ACHN (cell line): ENCODE data around the gene KLHL24.
"Not testable (repeated sequence)": the region's sequence is repeated elsewhere in the genome, so short reads cannot be mapped to it uniquely, and the experiment has no call there.

ENCODE experiments used
- DNase-seq: peaks from one replicate; pipeline ENCODE4 v3.0.0-alpha.2; 2015
- in situ Hi-C: cut with HindIII; loops from 2 replicates; pipeline ENCODE4 v1.10.0; 2017; ENCODE audit warnings: low sequenced_read_pairs, low pct_ligation_motif_present, low pct_unique_long_range_greater_than_20kb

Gene KLHL24

DNA sequence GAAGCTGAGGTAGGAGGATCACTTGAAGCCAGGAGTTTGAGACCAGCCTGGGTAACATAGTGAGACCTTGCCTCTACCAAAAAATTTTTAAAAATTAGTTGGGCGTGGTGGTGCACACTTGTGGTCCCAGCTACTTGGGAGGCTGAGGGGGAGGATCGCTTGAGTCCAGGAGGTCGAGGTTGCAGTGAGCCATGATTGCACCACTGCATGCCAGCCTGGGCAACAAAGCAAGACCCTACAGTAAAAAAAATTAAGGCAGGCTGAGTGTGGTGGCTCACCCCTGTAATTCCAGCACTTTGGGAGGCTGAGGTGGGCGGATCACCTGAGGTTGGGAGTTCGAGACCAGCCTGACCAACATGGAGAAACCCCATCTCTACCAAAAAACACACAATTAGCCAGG is 54.2 kb downstream of the KLHL24 start:
- in situ Hi-C loops, DNase-seq: not testable (repeated sequence)

GRCh38 chr3:183690402-183690995 is 55.1 kb downstream of the KLHL24 start:
- in situ Hi-C loops = no loop called here
- DNase-seq = no peak

DNA sequence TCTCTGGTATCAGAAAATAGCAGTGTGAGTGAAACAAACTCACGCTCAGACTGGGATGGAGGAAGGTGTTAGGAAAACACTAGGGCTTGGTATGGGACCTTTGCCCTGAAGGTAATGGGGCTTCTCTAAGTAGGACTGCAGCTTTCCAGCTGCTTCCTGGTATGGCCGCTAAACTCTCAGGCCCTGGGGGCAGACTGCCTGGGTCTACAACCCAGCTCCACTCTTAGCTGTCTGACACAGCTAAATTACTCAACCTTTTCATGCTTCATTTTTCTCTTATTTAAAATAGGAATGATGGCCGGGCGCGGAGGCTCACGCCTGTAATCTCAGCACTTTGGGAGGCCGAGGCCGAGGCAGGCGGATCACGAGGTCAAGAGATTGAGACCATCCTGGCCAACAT is 57.0 kb downstream of the KLHL24 start:
- no peak for DNase-seq
- in situ Hi-C loops = no loop called here

- in situ Hi-C loops = no loop called here
- DNase-seq = no peak
Measured at GRCh38 chr3:183695569-183696364, 60.3 kb downstream of the KLHL24 start.

DNA sequence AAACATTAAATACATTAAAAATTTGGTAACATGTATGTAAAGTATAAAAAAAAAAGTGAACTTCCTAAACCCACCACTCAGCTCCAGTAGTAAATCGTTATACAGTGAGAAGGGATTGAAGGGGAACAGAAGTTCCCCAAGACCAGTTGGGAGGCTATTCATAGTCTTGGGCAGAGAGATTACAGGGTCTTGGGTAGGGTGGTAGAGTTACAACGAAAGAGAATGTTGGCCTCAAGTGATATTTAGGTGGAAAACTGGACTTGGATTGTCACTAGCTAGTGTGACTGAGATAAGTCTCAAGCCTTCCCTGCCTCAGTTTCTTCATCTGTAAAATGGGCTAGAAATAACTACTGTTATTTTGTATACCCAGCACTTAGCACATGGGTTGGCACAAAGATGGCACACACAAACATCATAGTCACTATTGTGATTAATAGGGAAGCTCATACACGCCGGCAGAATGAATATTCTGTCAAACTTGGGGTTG is 61.7 kb downstream of the KLHL24 start:
- in situ Hi-C loops = no loop called here
- no peak for DNase-seq

GRCh38 chr3:183697610-183698317 is 62.3 kb downstream of the KLHL24 start, which contains the start of gene YEATS2:
TSS of gene YEATS2 (plus strand) at chr3:183697797. CDS start at chr3:183715163, 17,366 bp downstream.
- in situ Hi-C loops = no loop called here
- peak; percentile 71 for DNase-seq

- DNase-seq = peak; percentile 30
- in situ Hi-C loops = no loop called here
Measured at GRCh38 chr3:183698318-183698751, 62.9 kb downstream of the KLHL24 start.

GRCh38 chr3:183698756-183699155 is 63.3 kb downstream of the KLHL24 start:
- peak; percentile 20 for DNase-seq

GRCh38 chr3:183699238-183699947 is 64.0 kb downstream of the KLHL24 start:
- DNase-seq = no peak
- in situ Hi-C loops = no loop called here

More at GRCh38 chr3:183698756-183699155, 63.3 kb downstream of the KLHL24 start:
- in situ Hi-C loops = no loop called here

- DNase-seq = no peak
Measured at GRCh38 chr3:183701744-183702143, 66.3 kb downstream of the KLHL24 start.

DNA sequence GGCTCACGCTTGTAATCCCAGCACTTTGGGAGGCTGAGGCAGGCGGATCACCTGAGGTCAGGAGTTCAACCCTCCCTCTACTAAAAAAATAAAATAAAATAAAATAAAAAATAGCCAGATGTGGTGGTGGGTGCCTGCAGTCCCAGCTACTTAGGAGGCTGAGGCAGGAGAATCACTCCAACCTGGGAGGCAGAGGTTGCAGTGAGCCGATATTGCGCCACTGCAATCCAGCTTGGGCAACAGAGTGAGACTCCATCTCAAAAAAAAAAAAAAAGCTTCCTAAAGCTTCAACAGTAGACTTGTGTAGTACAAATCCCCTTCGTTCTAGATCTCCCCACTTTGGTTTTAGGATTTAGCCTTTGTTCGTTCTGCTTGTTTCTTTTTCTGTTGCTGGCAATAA is 68.5 kb downstream of the KLHL24 start:
- in situ Hi-C loops, DNase-seq: not testable (repeated sequence)

More at GRCh38 chr3:183701744-183702143, 66.3 kb downstream of the KLHL24 start:
- in situ Hi-C loops = no loop called here

- no peak for DNase-seq
- in situ Hi-C loops = no loop called here
Measured at GRCh38 chr3:183710231-183710630, 74.8 kb downstream of the KLHL24 start.

DNA sequence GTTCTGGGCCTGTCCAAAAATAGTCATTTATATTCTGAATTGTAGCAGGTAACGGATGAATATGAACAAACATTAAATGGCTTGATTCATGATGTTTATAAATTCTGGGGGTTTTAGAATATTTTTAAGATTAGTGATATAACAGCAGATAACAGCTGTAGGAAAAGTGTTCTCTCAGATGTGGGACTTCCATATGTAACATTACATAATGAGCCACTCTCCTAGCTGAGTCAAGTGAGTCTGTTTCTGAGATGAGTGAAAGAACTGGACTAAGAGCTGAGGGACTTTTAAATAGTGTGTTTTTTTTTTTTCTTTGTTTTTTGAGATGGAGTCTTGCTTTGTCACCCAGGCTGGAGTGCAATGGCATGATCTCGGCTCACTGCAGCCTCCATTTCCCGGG is 76.1 kb downstream of the KLHL24 start:
- DNase-seq = no peak
- in situ Hi-C loops = no loop called here

DNA sequence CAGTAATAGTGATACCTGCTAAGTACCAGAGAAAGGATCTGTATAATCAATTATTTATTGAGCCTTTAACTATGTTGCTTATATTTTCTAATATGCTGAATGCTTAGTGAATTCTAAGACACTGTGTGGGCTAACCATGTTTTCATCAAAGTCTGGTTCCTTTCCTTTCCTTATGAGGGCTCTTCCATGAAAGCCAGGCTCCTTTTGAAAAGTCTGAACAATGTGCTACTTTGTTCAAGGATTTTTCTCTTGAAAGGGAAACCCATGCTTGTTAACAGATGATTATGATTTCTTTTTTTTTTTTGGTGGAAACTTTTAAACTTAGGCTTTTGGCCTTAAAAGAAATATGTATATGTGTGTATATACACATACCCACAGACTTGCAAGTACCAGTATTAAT is 79.2 kb downstream of the KLHL24 start:
- in situ Hi-C loops = no loop called here
- DNase-seq = no peak

- no peak for DNase-seq
- in situ Hi-C loops = no loop called here
Measured at GRCh38 chr3:183718012-183718411, 82.6 kb downstream of the KLHL24 start.

DNA sequence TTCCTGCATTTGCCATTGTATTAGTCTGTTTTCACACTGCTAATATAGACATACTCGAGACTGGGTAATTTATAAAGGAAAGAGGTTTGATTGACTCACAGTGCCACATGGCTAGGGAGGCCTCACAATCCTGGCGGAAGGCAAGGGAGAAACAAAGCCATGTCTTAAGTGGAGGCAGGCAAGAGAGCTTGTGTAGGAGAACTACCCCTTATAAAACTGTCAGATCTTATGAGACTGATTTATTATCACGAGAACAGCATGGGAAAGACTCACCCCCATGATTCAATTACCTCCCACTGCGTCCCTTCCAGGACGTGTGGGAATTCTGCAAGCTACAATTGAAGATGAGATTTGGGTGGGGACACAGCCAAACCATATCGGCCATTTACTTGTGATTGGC is 90.0 kb downstream of the KLHL24 start:
- no peak for DNase-seq
- in situ Hi-C loops = no loop called here

- in situ Hi-C loops = no loop called here
- no peak for DNase-seq
Measured at GRCh38 chr3:183728204-183728603, 92.8 kb downstream of the KLHL24 start.

- in situ Hi-C loops = no loop called here
Measured at GRCh38 chr3:183730361-183730760, 94.9 kb downstream of the KLHL24 start.

DNA sequence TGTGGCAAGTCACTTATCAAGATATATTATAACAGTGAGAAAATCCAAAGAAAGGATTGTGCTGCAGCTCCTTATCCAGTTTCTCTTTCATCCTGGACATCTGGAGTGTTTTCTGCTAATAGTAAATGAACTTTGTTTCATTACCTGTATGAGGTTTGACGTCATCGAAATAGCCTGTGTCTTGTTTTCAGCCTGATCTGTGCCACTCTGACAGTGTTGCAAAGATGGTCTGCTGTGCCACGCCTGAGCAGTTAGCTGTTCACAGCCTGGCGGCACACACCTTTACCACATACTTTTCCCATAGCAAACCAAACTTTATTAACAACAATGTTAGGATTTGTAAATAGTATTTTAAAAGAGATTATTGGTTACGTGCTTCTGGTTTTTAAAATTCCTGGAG is 96.2 kb downstream of the KLHL24 start:
- DNase-seq = no peak

More at GRCh38 chr3:183730361-183730760, 94.9 kb downstream of the KLHL24 start:
- no peak for DNase-seq

More for the DNA sequence above, 96.2 kb downstream of the KLHL24 start:
- in situ Hi-C loops = no loop called here
